ENCODE measurements around the gene OR8G1.

The OR8G1 gene, protein sequence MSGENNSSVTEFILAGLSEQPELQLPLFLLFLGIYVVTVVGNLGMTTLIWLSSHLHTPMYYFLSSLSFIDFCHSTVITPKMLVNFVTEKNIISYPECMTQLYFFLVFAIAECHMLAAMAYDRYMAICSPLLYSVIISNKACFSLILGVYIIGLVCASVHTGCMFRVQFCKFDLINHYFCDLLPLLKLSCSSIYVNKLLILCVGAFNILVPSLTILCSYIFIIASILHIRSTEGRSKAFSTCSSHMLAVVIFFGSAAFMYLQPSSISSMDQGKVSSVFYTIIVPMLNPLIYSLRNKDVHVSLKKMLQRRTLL

DNA sequence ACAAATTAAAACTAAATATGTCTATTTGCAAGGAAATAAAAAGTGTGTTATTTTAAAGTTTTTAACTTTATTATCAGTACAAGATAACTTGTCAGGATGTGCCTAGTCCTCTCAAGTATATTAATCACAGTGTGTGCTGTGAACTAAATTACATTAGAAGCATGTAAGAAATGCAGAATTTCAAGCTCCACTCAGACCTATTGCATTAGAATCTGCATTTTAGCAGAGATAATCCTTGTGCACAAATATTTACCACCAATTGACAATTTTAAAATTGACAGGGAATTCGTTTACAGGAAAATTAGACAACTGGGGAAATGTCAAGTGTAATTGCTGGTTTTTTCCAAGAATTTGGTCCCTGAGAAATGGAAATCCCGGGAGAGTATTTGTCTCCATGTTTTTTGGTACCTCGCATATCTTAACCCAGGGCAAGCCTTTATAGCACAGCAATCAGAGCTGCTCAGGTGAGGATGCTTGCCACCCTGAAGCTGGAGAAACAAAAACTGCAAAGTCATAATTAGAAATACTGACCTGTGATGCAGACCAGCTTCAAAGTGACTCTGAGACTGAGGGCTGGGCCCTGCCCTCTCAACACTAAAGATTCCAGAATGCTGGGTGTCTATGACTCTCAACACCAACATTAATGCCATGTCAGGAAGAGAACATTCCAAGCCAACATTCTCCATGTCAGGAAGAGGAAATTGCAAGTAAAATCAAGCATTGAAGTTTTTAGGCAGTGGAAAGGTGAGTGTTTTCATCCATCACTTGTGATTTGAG is at the start of gene OR8G1:
OR8G1 (plus strand) TSS at position 475 of the 777 bp plus-strand sequence. CDS start 8,581 bp downstream, outside the sequence.
- Mint-ChIP-seq H3K27me3 (ENCODE audit: low read depth) (no peaks in the 10 kb centered on the region), H3K4me3 (no peak within 1 kb of the TSS), H3K36me3 (ENCODE audit: low read depth) (no peaks in the 10 kb centered on the region), H3K9me3 (peaks cover 2% of the 10 kb centered on the region), H3K4me1 (no peaks in the 10 kb centered on the region), H3K27ac (no peak within 1 kb of the TSS)
- TF ChIP-seq, protein P1, sequence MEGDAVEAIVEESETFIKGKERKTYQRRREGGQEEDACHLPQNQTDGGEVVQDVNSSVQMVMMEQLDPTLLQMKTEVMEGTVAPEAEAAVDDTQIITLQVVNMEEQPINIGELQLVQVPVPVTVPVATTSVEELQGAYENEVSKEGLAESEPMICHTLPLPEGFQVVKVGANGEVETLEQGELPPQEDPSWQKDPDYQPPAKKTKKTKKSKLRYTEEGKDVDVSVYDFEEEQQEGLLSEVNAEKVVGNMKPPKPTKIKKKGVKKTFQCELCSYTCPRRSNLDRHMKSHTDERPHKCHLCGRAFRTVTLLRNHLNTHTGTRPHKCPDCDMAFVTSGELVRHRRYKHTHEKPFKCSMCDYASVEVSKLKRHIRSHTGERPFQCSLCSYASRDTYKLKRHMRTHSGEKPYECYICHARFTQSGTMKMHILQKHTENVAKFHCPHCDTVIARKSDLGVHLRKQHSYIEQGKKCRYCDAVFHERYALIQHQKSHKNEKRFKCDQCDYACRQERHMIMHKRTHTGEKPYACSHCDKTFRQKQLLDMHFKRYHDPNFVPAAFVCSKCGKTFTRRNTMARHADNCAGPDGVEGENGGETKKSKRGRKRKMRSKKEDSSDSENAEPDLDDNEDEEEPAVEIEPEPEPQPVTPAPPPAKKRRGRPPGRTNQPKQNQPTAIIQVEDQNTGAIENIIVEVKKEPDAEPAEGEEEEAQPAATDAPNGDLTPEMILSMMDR (IDR thresholded peaks at IDR 0.05; ENCODE audit: unreplicated experiment in 3 of 3): no peak

DNA sequence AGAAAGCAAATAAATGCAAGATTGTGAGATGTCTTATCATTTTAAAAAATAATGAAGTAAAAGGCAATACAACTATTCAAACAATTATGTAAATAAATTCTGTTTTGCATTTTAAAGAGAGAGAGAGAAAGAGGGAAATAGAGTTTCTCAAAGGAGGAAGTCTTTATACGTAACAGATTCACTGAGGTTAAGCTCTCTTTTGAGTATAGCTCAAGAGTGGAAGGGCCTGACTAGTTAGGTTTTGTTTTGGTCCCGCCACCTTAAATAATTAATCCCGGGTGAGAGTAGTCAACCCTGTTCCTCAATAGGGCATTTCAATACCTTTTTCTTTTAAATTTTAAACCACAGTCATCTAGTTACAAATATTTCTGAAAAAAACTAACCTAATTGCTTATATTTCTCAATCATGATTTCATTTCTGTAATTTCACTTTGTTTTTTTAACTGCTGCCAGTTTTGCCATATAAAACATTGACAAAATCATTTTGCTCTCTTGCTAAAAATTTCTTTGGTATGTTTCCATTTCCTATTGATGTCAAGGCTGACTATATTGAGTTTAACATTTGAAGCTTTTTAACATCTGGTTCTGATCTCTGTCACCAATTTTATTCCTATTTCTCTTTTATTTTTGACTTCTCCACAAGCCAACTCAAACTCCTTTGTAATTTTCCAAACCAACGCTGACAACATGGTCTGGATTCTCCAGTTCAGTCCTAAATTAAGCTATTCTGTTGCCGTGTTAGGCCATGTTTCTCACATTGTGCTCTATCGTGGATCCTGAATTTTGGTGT is 47.5 kb upstream of the OR8G1 start:
- H3K36me3 Mint-ChIP-seq (ENCODE audit: low read depth): no peaks in the 10 kb centered on the region
- H3K27ac Mint-ChIP-seq: peak overlapping the region; percentile 73 to 77 (median 73)
- no peaks in the 10 kb centered on the region for H3K9me3 Mint-ChIP-seq
- peaks cover 38% of the 10 kb centered on the region for H3K4me1 Mint-ChIP-seq
- H3K4me3 Mint-ChIP-seq: no peak overlapping the region
- no peaks in the 10 kb centered on the region for H3K27me3 Mint-ChIP-seq (ENCODE audit: low read depth)
- TF ChIP-seq, protein P1 (IDR thresholded peaks at IDR 0.05; ENCODE audit: unreplicated experiment in 3 of 3): no peak

DNA sequence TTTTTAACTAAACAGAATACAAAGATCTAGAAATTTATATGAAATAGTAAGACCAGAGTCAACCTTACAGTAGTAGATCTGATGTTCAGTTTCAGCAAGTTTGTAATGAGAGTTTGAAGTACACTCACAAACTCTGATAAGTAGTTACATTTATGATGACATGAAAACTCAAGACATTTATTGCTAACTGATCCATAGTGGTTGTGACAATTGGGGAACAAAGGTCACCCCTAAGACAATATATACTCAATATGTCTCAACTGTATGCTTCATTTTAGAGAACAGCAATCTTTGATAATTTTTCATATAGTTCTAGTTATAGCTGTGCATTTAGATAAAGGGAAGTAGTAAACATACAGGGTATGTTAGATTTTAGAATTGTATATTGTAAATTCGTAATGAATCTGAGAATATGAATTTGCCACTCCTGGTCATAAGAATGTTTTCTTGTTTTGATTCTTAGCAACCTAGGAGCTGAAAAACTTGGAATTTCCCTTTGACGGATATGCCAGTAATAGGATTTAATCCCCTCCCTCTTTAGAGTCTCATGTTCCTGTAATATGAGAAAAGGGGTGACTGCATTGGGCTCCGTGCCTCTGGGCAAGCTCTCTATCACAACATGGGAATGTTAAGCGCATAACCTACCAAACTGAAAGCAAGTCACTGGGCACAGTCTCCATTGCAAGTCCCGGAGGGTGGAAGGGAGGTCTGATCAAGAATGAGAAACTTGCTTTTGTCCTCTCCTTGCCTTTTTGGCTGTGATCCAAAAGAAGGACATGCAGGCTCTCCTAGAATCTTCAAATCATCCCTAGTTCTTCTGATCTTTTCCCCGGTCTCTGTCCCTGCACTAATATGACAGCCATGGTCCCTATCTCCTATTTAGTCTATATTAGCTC is 46.4 kb upstream of the OR8G1 start:
- H3K27me3 Mint-ChIP-seq (ENCODE audit: low read depth): no peaks in the 10 kb centered on the region
- H3K4me1 Mint-ChIP-seq: peaks cover 32% of the 10 kb centered on the region
- H3K4me3 Mint-ChIP-seq: peak overlapping the region in 1 of 3 experiments; percentile 43
- H3K36me3 Mint-ChIP-seq (ENCODE audit: low read depth): no peaks in the 10 kb centered on the region
- peaks cover 2% of the 10 kb centered on the region for H3K9me3 Mint-ChIP-seq
- peak overlapping the region; percentile 73 to 77 (median 73) for H3K27ac Mint-ChIP-seq
- TF ChIP-seq, protein P1 (IDR thresholded peaks at IDR 0.05; ENCODE audit: unreplicated experiment in 3 of 3): no peak

DNA sequence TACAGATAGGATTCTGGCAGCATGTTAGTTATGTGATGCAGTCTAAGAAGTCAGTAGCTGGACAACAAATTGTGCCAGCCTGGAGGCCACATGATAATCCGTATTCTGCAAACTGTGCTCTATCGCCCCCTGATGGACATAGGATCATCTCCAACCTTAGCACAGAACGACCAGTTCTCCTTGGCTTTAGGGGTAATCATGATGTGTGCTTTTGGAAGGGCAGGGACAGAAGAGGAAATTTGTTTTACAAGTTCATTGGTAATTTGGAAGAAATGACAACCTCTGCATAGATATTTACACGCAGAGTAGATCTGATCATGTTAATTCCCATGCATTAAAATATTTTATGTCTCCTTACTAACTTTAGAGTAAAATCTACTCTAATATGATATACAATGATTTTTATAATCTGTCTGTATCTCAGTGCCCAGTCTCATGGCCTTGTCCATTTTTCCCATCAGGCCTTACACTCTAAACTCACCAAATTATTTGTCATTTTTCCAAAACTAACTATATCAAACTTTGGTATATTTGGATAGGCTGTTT is 45.6 kb upstream of the OR8G1 start:
- Mint-ChIP-seq H3K9me3 (peaks cover 2% of the 10 kb centered on the region), H3K27me3 (ENCODE audit: low read depth) (no peaks in the 10 kb centered on the region), H3K27ac (peak overlapping the region in 1 of 3 experiments; percentile 73), H3K4me3 (peak overlapping the region in 1 of 3 experiments; percentile 43), H3K4me1 (peaks cover 24% of the 10 kb centered on the region), H3K36me3 (ENCODE audit: low read depth) (no peaks in the 10 kb centered on the region)
- TF ChIP-seq, protein P1 (IDR thresholded peaks at IDR 0.05; ENCODE audit: unreplicated experiment in 3 of 3): peak; percentile 16 to 51 (median 30)

DNA sequence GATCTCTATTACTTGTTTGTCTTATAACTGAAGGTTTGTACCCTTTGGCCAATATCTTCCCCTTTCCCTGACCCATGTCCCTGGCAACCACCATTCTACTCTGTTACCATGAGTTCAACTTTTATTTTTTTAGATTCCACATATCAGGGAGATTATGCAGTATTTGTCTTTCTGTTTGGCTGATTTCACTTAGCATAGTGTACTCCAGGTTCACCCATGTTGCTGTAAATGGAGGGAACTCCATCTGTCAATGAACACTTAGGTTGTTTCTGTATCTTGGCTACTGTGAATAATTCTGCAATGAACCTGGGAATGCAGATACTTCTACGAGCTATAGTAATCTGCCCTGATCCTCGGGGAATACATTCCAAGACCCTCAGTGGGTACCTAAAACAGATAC is 42.9 kb upstream of the OR8G1 start:
- TF ChIP-seq, protein P1 (IDR thresholded peaks at IDR 0.05; ENCODE audit: unreplicated experiment in 3 of 3): no peak
- peaks cover 15% of the 10 kb centered on the region for H3K4me1 Mint-ChIP-seq
- H3K36me3 Mint-ChIP-seq (ENCODE audit: low read depth): no peaks in the 10 kb centered on the region
- no peaks in the 10 kb centered on the region for H3K27me3 Mint-ChIP-seq (ENCODE audit: low read depth)
- peaks cover 2% of the 10 kb centered on the region for H3K9me3 Mint-ChIP-seq
- no peak overlapping the region for H3K27ac Mint-ChIP-seq
- H3K4me3 Mint-ChIP-seq: no peak overlapping the region
